ENCODE results near the gene ASL. TPM values are rescaled to one million over a fixed set of nuclear protein-coding genes. Genes with fewer than 3 reads are reported as not detected.
"Not testable (repeated sequence)": the region's sequence is repeated elsewhere in the genome, so short reads cannot be mapped to it uniquely, and the experiment has no call there.

The ASL gene
- total RNA-seq, 1 donor from 2014 or later = 71.7 TPM

- no peaks in the 10 kb centered on the region for H3K27me3 ChIP-seq (ENCODE audit: control insufficient read depth, insufficient read depth, low read length)
- no peaks in the 10 kb centered on the region for H3K36me3 ChIP-seq (ENCODE audit: control insufficient read depth, insufficient read depth, low read length)
- H3K4me3 ChIP-seq (ENCODE audit: low read depth, low read length) = no peak overlapping the region
- no peak for DNase-seq (ENCODE audit: low read depth)
- TF ChIP-seq CTCF (IDR thresholded peaks at IDR 0.05; ENCODE audit: insufficient read depth, low read length, poor library complexity, severe bottlenecking) = no peak
Observed at GRCh38 chr7:66039094-66039670, 36.4 kb upstream of the ASL start.

- no peak for TF ChIP-seq CTCF (IDR thresholded peaks at IDR 0.05; ENCODE audit: insufficient read depth, low read length, poor library complexity, severe bottlenecking)
- no peak for DNase-seq (ENCODE audit: low read depth)
- peak overlapping the region; percentile 24 for H3K4me3 ChIP-seq (ENCODE audit: low read depth, low read length)
- H3K36me3 ChIP-seq (ENCODE audit: control insufficient read depth, insufficient read depth, low read length) = no peaks in the 10 kb centered on the region
- no peaks in the 10 kb centered on the region for H3K27me3 ChIP-seq (ENCODE audit: control insufficient read depth, insufficient read depth, low read length)
Observed at GRCh38 chr7:66043681-66044497, 31.7 kb upstream of the ASL start.

GRCh38 chr7:66044498-66044854, 31.1 kb upstream of the ASL start:
- H3K36me3 ChIP-seq (ENCODE audit: control insufficient read depth, insufficient read depth, low read length); DNase-seq (ENCODE audit: low read depth); H3K27me3 ChIP-seq (ENCODE audit: control insufficient read depth, insufficient read depth, low read length): not testable (repeated sequence)
- peak overlapping the region; percentile 24 for H3K4me3 ChIP-seq (ENCODE audit: low read depth, low read length)

GRCh38 chr7:66047426-66047825, 28.2 kb upstream of the ASL start:
- H3K4me3 ChIP-seq (ENCODE audit: low read depth, low read length) = no peak overlapping the region
- TF ChIP-seq CTCF (IDR thresholded peaks at IDR 0.05; ENCODE audit: insufficient read depth, low read length, poor library complexity, severe bottlenecking) = no peak
- H3K27me3 ChIP-seq (ENCODE audit: control insufficient read depth, insufficient read depth, low read length) = no peaks in the 10 kb centered on the region
- H3K36me3 ChIP-seq (ENCODE audit: control insufficient read depth, insufficient read depth, low read length) = no peaks in the 10 kb centered on the region
- DNase-seq (ENCODE audit: low read depth) = peak; percentile 75

GRCh38 chr7:66049886-66050285, 25.7 kb upstream of the ASL start:
- not testable (repeated sequence) for H3K4me3 ChIP-seq (ENCODE audit: low read depth, low read length); DNase-seq (ENCODE audit: low read depth); H3K36me3 ChIP-seq (ENCODE audit: control insufficient read depth, insufficient read depth, low read length); H3K27me3 ChIP-seq (ENCODE audit: control insufficient read depth, insufficient read depth, low read length)

GRCh38 chr7:66050337-66050957, 25.2 kb upstream of the ASL start:
- no peak for DNase-seq (ENCODE audit: low read depth)
- TF ChIP-seq CTCF (IDR thresholded peaks at IDR 0.05; ENCODE audit: insufficient read depth, low read length, poor library complexity, severe bottlenecking) = no peak
- H3K36me3 ChIP-seq (ENCODE audit: control insufficient read depth, insufficient read depth, low read length) = no peaks in the 10 kb centered on the region
- H3K4me3 ChIP-seq (ENCODE audit: low read depth, low read length) = no peak overlapping the region
- H3K27me3 ChIP-seq (ENCODE audit: control insufficient read depth, insufficient read depth, low read length) = no peaks in the 10 kb centered on the region
